B cell (primary cell): ENCODE measurements around the gene NEGR1. TPM values are rescaled to one million over a fixed set of nuclear protein-coding genes. Genes with fewer than 3 reads are reported as not detected.

ENCODE experiments used
- ATAC-seq: fragments of 200-7000 bp; cut with Tn5 transposase; one replicate; pipeline ENCODE4 v1.10.0; 2021; ENCODE audit warnings: low read depth, mild to moderate bottlenecking, moderate number of reproducible peaks, moderate library complexity
- CTCF ChIA-PET: fragments of 350-600 bp; sonication (Branson Sonifier 250); formaldehyde crosslinking; loops from one replicate; lab custom pipeline; 2021; ENCODE audit warnings: antibody characterized with exemption, inconsistent platforms; lab: Charles Lee
- POLR2A ChIA-PET: fragments of 350-600 bp; sonication (Branson Sonifier 250); formaldehyde crosslinking; loops from one replicate; lab custom pipeline; 2021; ENCODE audit warnings: antibody characterized with exemption; lab: Charles Lee
- DNase-seq: peaks from one replicate; pipeline ENCODE4 v3.0.0; 2013
- H2AFZ ChIP-seq: 2 replicates; pipeline ENCODE4 v1.6.1; 2012; ENCODE audit warnings: mild to moderate bottlenecking, low read depth, low read length; ENCODE audit not compliant: insufficient read depth, poor library complexity, severe bottlenecking
- H3K27ac ChIP-seq, 2 donors: 1 replicate in 1 of 2; 2 replicates in 1 of 2; pipeline ENCODE4 v1.5.1; 2012 to 2013; ENCODE audit warnings: low read length in 2 of 2, mild to moderate bottlenecking in 2 of 2, moderate library complexity in 1 of 2
- H3K27me3 ChIP-seq, 4 experiments: fragments of 200-600 bp in 1 of 4; sonication (generic) in 1 of 4; replicated peaks in 1 of 4; 1 replicate in 2 of 4; 2 replicates in 2 of 4; pipeline versions ENCODE4 v1.6.1 to v1.7.0; 2013 to 2016; ENCODE audit warnings: low read length in 3 of 4, mild to moderate bottlenecking in 2 of 4, mixed read lengths in 1 of 4, moderate library complexity in 1 of 4; ENCODE audit not compliant: insufficient read depth in 4 of 4, control insufficient read depth in 3 of 4; ENCODE audit errors: control extremely low read depth in 1 of 4
- H3K36me3 ChIP-seq, 2 experiments: replicated peaks in 1 of 2; 1 replicate in 1 of 2; 2 replicates in 1 of 2; pipeline versions ENCODE4 v1.6.1 to v1.7.1; 2013; ENCODE audit warnings: low read length in 1 of 2; ENCODE audit not compliant: insufficient read depth in 2 of 2, control insufficient read depth in 1 of 2; ENCODE audit errors: control extremely low read depth in 1 of 2, extremely low read depth in 1 of 2
- H3K4me1 ChIP-seq, 2 donors: fragments of 200-600 bp in 1 of 2; sonication (generic) in 1 of 2; 1 replicate in 1 of 2; 2 replicates in 1 of 2; pipeline versions ENCODE4 v1.5.1 to v1.6.1; 2013 to 2017; ENCODE audit warnings: low read length in 2 of 2; ENCODE audit not compliant: control insufficient read depth in 2 of 2, insufficient read depth in 2 of 2
- H3K4me2 ChIP-seq: replicated peaks from 2 replicates; pipeline ENCODE3; 2012; ENCODE audit warnings: mild to moderate bottlenecking, low read depth, low read length; ENCODE audit not compliant: poor library complexity, severe bottlenecking
- H3K4me3 ChIP-seq, 5 experiments: fragments of 200-600 bp in 1 of 5; sonication (generic) in 1 of 5; 1 replicate in 3 of 5; 2 replicates in 2 of 5; pipeline versions ENCODE4 v1.5.1 to v1.7.0; 2011 to 2016; ENCODE audit warnings: low read length in 4 of 5, mild to moderate bottlenecking in 4 of 5, low read depth in 2 of 5, control low read depth in 1 of 5, moderate library complexity in 1 of 5; ENCODE audit not compliant: insufficient read depth in 1 of 5; ENCODE audit errors: control extremely low read depth in 1 of 5, extremely low read depth in 1 of 5
- H3K79me2 ChIP-seq: fragments of 200-600 bp; sonication (generic); one replicate; pipeline ENCODE4 v1.6.0; 2016; ENCODE audit warnings: low read length; ENCODE audit not compliant: control insufficient read depth, insufficient read depth
- H3K9ac ChIP-seq: fragments of 200-600 bp; sonication (generic); 2 replicates; pipeline ENCODE4 v1.6.1; 2017; ENCODE audit warnings: mild to moderate bottlenecking, low read length, moderate library complexity
- H3K9me3 ChIP-seq, 3 donors: one replicate each; pipeline versions ENCODE4 v1.6.1 to v1.7.1; 2013; ENCODE audit warnings: low read length in 2 of 3; ENCODE audit not compliant: control insufficient read depth in 2 of 3, insufficient read depth in 1 of 3; ENCODE audit errors: control extremely low read depth in 1 of 3
- H4K20me1 ChIP-seq: 2 replicates; pipeline ENCODE4 v1.6.0; 2012; ENCODE audit warnings: mild to moderate bottlenecking, low read length; ENCODE audit not compliant: insufficient read depth, control insufficient read depth, poor library complexity, severe bottlenecking
- H3K27ac Mint-ChIP-seq: one replicate; pipeline ENCODE4 v1.8.0; 2021; ENCODE audit warnings: mixed read lengths
- H3K27me3 Mint-ChIP-seq: one replicate; pipeline ENCODE4 v1.8.0; 2021; ENCODE audit warnings: mixed read lengths
- H3K4me1 Mint-ChIP-seq: one replicate; pipeline ENCODE4 v1.8.0; 2021; ENCODE audit warnings: mixed read lengths
- H3K4me3 Mint-ChIP-seq: one replicate; pipeline ENCODE4 v1.8.0; 2021; ENCODE audit warnings: mixed read lengths
- H3K9me3 Mint-ChIP-seq: one replicate; pipeline ENCODE4 v1.8.0; 2022; ENCODE audit warnings: mixed read lengths; ENCODE audit not compliant: insufficient read depth
- CTCF ChIP-seq: fragments of 200-600 bp; IDR thresholded peaks from one replicate; pipeline ENCODE4 v1.8.0; 2022; ENCODE audit warnings: antibody characterized with exemption, mild to moderate bottlenecking
- EZH2 ChIP-seq: IDR thresholded peaks from 2 replicates; pipeline ENCODE4 v1.6.1; 2012; ENCODE audit warnings: borderline replicate concordance, low read depth, mild to moderate bottlenecking, moderate library complexity, low read length; ENCODE audit not compliant: insufficient read depth, poor library complexity, severe bottlenecking
- WGBS: methylation state at CpG from one replicate; pipeline ENCODE4 v1.1.5; 2013; ENCODE audit warnings: missing lambda C conversion rate; ENCODE audit not compliant: insufficient coverage; 5-methylcytosine and 5-hydroxymethylcytosine counted together
- intact Hi-C: fragments of 100-400 bp; cut with micrococcal nuclease; formaldehyde crosslinking; loops from one replicate; pipeline ENCODE4 v1.10.0; 2022
- polyA plus RNA-seq: library from polyadenylated mRNA; depleted of rRNA; stranded (reverse); fragments of >200 nt; gene quantifications from 2 replicates; pipeline ENCODE4 v1.2.3, GENCODE V29; 2012
- total RNA-seq, 2 donors: library from RNA; stranded (reverse); fragments of 120-200 nt in 1 of 2; gene quantifications; 1 replicate in 1 of 2; 2 replicates in 1 of 2; pipeline versions ENCODE4 v1.2.3 to v1.2.4, GENCODE V29; 2013 to 2022

The NEGR1 gene
- total and polyA plus RNA-seq, 2 donors (not counting 1 experiment from before 2014, with no cell fraction given), result 0.01 TPM; not detected in 1

GRCh38 chr1:71676979-71677925, 605.1 kb downstream of the NEGR1 start:
- H3K9me3 Mint-ChIP-seq, result no peaks in the 10 kb centered on the region
- no peak overlapping the region for H3K9ac ChIP-seq
- H2AFZ ChIP-seq, result no peak overlapping the region
- TF ChIP-seq EZH2 (no peak), CTCF (no peak)
- no peaks in the 10 kb centered on the region for H3K36me3 ChIP-seq
- H3K27ac ChIP-seq, result no peak overlapping the region
- no peak overlapping the region for H3K4me3 Mint-ChIP-seq
- H3K4me3 ChIP-seq, result no peak overlapping the region
- no peaks in the 10 kb centered on the region for H3K4me1 Mint-ChIP-seq
- WGBS, result no CpG with 5 or more reads among the region's 7 CpGs
- no peaks in the 10 kb centered on the region for H3K27me3 ChIP-seq
- no peaks in the 10 kb centered on the region for H3K79me2 ChIP-seq
- DNase-seq (no peak), ATAC-seq (no peak)
- intact Hi-C loops, result no loop called here
- H3K4me2 ChIP-seq, result no peak overlapping the region
- no peak overlapping the region for H3K27ac Mint-ChIP-seq
- no peaks in the 10 kb centered on the region for H3K27me3 Mint-ChIP-seq
- H3K9me3 ChIP-seq, result no peaks in the 10 kb centered on the region
- ChIA-PET CTCF (no interaction called here), POLR2A (no interaction called here)
- no peaks in the 10 kb centered on the region for H3K4me1 ChIP-seq
- H4K20me1 ChIP-seq, result no peaks in the 10 kb centered on the region

DNA sequence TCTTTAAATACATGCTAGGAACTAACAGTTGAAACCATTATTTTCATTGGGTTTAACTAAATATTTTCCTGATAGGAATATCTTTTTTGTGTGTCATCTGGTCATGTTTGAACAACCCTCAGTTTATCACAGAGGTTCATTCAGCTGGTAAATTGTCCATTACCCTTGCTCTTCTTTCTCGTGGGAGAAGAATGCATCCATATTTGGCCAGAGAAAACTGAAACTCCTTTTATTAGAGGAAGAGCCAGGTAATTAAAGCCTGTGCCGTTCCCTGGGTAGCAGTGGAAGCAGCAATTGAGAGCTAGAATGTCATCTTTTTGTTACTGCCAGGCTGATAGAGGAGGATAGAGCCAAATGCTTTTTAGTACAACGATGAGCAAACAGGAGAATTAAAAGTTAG, 614.3 kb downstream of the NEGR1 start:
- Histone ChIP-seq H3K79me2 (no peaks in the 10 kb centered on the region), H3K27ac (no peak overlapping the region), H3K27me3 (no peaks in the 10 kb centered on the region), H3K9ac (no peak overlapping the region), H3K4me3 (no peak overlapping the region), H3K36me3 (no peaks in the 10 kb centered on the region), H3K4me1 (no peaks in the 10 kb centered on the region), H4K20me1 (no peaks in the 10 kb centered on the region), H3K9me3 (no peaks in the 10 kb centered on the region), H2AFZ (no peak overlapping the region), H3K4me2 (no peak overlapping the region)
- CTCF ChIA-PET, result no interaction called here
- DNase-seq (no peak), ATAC-seq (no peak)
- TF ChIP-seq CTCF (no peak), EZH2 (no peak)
- no peak overlapping the region for H3K27ac Mint-ChIP-seq
- POLR2A ChIA-PET, result no interaction called here
- no peaks in the 10 kb centered on the region for H3K9me3 Mint-ChIP-seq
- no peak overlapping the region for H3K4me3 Mint-ChIP-seq
- 79% methylated on average over 2 of the region's 3 CpGs for WGBS
- no peaks in the 10 kb centered on the region for H3K27me3 Mint-ChIP-seq
- intact Hi-C loops, result no loop called here
- H3K4me1 Mint-ChIP-seq, result no peaks in the 10 kb centered on the region
